Measurements from ENCODE around the gene EVPL. TPM values are rescaled to one million over a fixed set of nuclear protein-coding genes. Genes with fewer than 3 reads are reported as not detected.

The EVPL gene
- total RNA-seq, 4 donors from 2014 or later, result 14.8 to 33.4 (median 23.3) TPM

DNA sequence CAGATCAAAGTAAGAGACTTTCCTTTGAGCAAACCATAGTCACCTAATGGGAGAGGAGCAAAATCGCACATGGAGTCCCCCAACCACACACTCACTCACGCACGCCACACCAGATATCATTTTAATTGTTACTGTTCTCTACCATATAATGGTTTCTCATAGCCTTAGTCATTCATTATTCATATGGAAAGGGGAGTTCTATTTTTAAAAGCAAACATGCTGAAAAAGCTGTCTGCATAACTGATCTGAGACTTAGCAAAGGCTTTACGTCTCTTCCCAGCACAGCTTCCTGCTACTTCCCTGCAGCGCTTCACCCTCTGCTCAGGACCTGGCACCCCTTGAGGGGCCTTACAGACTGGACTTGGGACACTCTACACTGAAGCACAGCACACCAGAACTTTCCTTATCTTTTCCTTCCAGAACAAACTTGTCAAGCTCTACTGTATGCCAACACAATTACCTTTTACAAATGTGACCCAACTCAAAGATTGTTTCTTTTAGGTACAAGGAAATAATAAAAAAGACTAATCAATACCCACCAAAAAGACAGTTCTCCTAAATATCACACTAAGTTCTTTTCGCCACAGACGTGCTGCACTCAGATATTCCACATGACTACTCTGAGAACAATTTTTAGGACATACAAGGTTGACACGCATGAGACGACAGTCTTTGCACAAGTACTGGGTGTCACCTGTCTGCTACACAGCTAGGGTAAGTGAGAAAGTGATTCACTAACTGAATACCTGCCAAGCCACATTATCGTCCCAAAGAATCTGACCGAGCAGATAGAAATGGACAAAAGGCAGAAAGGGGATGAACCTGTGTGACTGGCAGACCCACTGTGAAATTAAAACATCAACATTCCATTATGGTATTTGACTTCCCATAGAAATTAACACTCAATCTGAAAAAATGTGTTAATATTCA lies 23.7 kb upstream of the EVPL start:
- peaks cover 44 to 49% of the 10 kb centered on the region in 2 donors for H3K4me1 ChIP-seq
- H3K27me3 ChIP-seq, result no peaks in the 10 kb centered on the region
- DNase-seq, result peak; percentile 70 to 73
- H3K9me3 ChIP-seq, result no peaks in the 10 kb centered on the region
- WGBS, 2 donors, result 55 to 66% methylated on average over 11 of the region's 11 CpGs
- H3K36me3 ChIP-seq, result peaks cover 40 to 54% of the 10 kb centered on the region in 2 donors
- no peak overlapping the region for H3K4me3 ChIP-seq (replicated peaks in 1 of 3)
- intact Hi-C loops (cut with DNase I), result no loop called here
- peak overlapping the region; percentile 92 to 96 (median 93) for H3K27ac ChIP-seq
- TF ChIP-seq, protein P1, sequence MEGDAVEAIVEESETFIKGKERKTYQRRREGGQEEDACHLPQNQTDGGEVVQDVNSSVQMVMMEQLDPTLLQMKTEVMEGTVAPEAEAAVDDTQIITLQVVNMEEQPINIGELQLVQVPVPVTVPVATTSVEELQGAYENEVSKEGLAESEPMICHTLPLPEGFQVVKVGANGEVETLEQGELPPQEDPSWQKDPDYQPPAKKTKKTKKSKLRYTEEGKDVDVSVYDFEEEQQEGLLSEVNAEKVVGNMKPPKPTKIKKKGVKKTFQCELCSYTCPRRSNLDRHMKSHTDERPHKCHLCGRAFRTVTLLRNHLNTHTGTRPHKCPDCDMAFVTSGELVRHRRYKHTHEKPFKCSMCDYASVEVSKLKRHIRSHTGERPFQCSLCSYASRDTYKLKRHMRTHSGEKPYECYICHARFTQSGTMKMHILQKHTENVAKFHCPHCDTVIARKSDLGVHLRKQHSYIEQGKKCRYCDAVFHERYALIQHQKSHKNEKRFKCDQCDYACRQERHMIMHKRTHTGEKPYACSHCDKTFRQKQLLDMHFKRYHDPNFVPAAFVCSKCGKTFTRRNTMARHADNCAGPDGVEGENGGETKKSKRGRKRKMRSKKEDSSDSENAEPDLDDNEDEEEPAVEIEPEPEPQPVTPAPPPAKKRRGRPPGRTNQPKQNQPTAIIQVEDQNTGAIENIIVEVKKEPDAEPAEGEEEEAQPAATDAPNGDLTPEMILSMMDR (IDR thresholded peaks at IDR 0.05), result no peak
- TF ChIP-seq POLR2A (IDR thresholded peaks at IDR 0.05), result peak in 1 of 2 donors; percentile 42

DNA sequence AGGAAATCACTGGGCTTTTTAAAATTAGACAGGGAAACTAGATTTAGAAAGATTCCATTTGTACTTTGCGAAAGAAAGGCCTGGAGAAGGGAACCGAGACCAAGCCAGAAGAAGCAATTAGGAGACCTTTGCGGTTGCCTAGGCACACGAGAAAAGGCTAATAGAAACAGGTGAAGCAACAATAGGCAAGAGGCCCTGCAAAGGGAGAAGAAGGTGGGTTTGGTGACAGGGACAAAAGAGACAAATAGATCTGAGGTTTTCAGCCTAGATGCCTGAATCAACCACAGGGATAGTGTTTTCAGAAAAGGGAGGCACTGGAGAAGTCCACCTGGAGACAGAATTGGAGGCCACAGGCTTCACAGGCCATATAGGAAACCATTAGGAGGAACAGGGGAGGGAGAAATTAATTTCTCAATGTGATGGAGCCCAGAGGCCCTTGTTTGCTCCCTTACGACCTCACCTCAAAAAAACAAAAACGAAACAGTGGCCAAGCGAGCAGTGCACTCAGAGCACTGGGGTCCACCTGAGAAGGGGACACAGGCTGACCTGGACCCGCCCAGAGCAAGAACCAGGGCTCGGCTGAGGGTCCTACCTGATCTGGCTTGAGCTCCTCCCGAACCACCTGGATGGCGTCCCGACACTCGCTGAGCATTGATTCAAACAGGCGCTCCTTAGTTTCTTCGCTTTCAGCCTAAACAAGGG lies 22.9 kb upstream of the EVPL start:
- no peak for TF ChIP-seq POLR2A (IDR thresholded peaks at IDR 0.05)
- TF ChIP-seq, protein P1 (IDR thresholded peaks at IDR 0.05), result no peak
- intact Hi-C loops (cut with DNase I), result no loop called here
- no peak for DNase-seq
- H3K36me3 ChIP-seq, result peaks cover 46 to 57% of the 10 kb centered on the region in 2 donors
- no peaks in the 10 kb centered on the region for H3K27me3 ChIP-seq
- peaks cover 44 to 48% of the 10 kb centered on the region in 2 donors for H3K4me1 ChIP-seq
- H3K4me3 ChIP-seq (replicated peaks in 1 of 3), result no peak overlapping the region
- no peaks in the 10 kb centered on the region for H3K9me3 ChIP-seq
- peak overlapping the region in 2 of 3 donors; percentile 92 to 96 for H3K27ac ChIP-seq
- WGBS, 2 donors, result 94 to 95% methylated on average over 15 of the region's 15 CpGs

DNA sequence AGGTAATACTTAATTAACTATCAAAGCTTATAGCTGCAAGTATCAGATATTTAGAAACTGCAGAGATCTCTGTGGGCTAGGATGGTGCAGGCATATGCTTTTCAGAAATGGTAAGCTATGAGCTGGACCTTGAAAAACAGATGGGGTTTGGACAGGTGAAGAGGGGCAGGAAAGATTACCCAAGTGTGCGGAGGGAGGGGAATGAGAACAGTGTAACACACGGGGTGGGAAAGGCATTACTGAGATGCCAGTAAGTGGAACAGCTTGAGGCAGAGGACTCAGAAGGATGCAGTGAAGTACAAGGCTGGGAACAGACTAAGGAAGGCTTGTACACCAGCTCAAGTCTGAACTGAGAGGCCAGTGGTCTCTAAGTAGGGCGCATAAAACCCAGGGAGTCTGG lies 22.1 kb upstream of the EVPL start:
- intact Hi-C loops (cut with DNase I), result no loop called here
- 82 to 93% methylated on average over 3 of the region's 3 CpGs for WGBS, 2 donors
- no peaks in the 10 kb centered on the region for H3K9me3 ChIP-seq
- H3K4me1 ChIP-seq, result peaks cover 37 to 40% of the 10 kb centered on the region in 2 donors
- H3K4me3 ChIP-seq (replicated peaks in 1 of 3), result no peak overlapping the region
- DNase-seq, result no peak
- H3K27ac ChIP-seq, result peak overlapping the region in 2 of 3 donors; percentile 92 to 96
- peaks cover 54 to 61% of the 10 kb centered on the region in 2 donors for H3K36me3 ChIP-seq
- H3K27me3 ChIP-seq, result no peaks in the 10 kb centered on the region
- TF ChIP-seq, protein P1 (IDR thresholded peaks at IDR 0.05), result no peak
- no peak for TF ChIP-seq POLR2A (IDR thresholded peaks at IDR 0.05)

DNA sequence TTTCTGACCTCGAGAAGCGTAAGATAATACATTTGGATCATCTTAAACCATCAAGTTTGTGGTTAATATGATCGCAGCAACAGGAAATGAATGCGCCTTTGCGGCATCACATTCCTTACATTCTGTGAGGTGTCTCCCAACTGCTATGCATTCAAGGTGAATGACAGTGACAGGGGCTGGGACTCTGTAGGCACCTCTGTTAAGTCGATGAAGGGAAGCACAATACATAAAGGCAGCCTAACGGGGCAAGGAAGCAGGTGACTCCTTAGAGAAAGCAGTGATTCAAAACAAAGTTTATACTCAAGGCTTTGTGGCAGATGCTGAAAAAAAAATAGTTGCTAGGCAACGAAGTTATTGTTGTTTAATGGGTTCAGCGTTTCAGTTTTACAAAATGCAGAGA lies 21.6 kb upstream of the EVPL start:
- no peak overlapping the region for H3K4me3 ChIP-seq (replicated peaks in 1 of 3)
- TF ChIP-seq, protein P1 (IDR thresholded peaks at IDR 0.05), result no peak
- no peak for TF ChIP-seq POLR2A (IDR thresholded peaks at IDR 0.05)
- intact Hi-C loops (cut with DNase I), result no loop called here
- H3K9me3 ChIP-seq, result no peaks in the 10 kb centered on the region
- peaks cover 59 to 66% of the 10 kb centered on the region in 2 donors for H3K36me3 ChIP-seq
- no peak for DNase-seq
- H3K27ac ChIP-seq, result peak overlapping the region in 2 of 3 donors; percentile 23 to 92
- peaks cover 32 to 36% of the 10 kb centered on the region in 2 donors for H3K4me1 ChIP-seq
- H3K27me3 ChIP-seq, result no peaks in the 10 kb centered on the region
- WGBS, 2 donors, result 76 to 83% methylated on average over 9 of the region's 9 CpGs

Data from thyroid gland (tissue), 4 donors.